ENCODE results near the gene PHF2. TPM values are rescaled to one million over a fixed set of nuclear protein-coding genes. Genes with fewer than 3 reads are reported as not detected.

The PHF2 gene
- total RNA-seq, 1 experiment from 2014 or later: 17.4 TPM

DNA sequence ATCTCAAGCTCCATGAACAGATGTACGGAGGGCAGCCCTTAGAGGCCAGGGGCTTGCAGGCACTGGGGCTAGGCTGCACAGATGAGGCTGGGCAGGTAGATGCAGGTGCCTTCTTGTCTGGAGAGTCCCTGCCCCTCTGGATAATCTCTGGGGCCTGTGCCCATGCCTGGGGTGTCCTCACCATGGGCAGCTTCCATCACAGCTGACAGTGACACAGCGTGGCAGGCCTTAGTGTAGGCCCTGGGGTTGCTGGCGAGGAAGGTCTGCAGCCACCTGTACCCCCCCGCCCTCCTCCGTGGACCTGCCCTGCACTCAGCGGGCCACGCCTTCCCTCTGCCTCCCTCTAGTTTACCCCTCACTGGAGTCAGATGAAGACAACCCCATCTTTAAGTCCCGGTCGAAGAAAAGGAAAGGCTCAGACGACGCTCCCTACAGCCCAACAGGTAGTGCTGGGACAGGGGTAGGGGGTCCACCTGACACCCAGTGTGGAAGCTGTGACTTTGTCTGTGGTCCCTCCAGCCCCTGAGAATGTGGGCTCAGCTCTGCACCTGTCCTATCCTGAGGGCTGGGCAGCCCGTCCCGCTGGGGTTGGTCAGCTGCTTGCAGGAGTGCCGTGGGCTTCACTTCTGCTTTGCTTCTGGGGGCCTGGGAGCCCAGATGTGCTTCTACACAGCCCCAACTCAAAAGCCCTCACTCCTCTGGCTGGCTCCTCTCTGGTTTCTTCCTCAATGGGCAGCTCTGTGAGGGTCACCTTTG lies 98.4 kb downstream of the PHF2 start:
- no peak overlapping the region for H3K23ac ChIP-seq (ENCODE audit: insufficient read length, low read depth, low read length)
- no peaks in the 10 kb centered on the region for H3K79me1 ChIP-seq (ENCODE audit: insufficient read depth, low read depth, low read length, poor library complexity, severe bottlenecking)
- no peaks in the 10 kb centered on the region for H3K9me3 ChIP-seq (ENCODE audit: control insufficient read depth, low read depth, low read length)
- H3K4me2 ChIP-seq (ENCODE audit: insufficient read depth, insufficient read length, low read length): no peak overlapping the region
- H3K4me1 ChIP-seq (ENCODE audit: insufficient read depth, low read length): no peaks in the 10 kb centered on the region
- WGBS (ENCODE audit: extremely low coverage, insufficient read length, low lambda C conversion rate): no CpG with 5 or more reads among the region's 14 CpGs
- no peak overlapping the region for H3K27ac ChIP-seq (ENCODE audit: insufficient read length, low read depth, low read length)
- no peak overlapping the region for H3K18ac ChIP-seq (ENCODE audit: insufficient read length, low read depth, low read length)
- Mint-ChIP-seq H3K36me3 (ENCODE audit: insufficient read depth in 1 of 3, low read depth in 3 of 3) (peaks cover 1 to 22% (median 13%) of the 10 kb centered on the region in 3 experiments; a peak in 5 of 7 replicates), H3K4me3 (no peak overlapping the region), H3K27me3 (ENCODE audit: low read depth) (no peaks in the 10 kb centered on the region; the same call in 1 of the 2 replicates), H3K27ac (no peak overlapping the region), H3K9me3 (peaks cover 0 to 7% of the 10 kb centered on the region in 2 experiments; a peak in 2 of 5 replicates), H3K4me1 (no peaks in the 10 kb centered on the region)
- H2BK20ac ChIP-seq (ENCODE audit: low read depth, low read length, poor library complexity, severe bottlenecking): no peak overlapping the region
- H2BK15ac ChIP-seq (ENCODE audit: low read depth, low read length): no peak overlapping the region
- no peak overlapping the region for H2BK12ac ChIP-seq (ENCODE audit: insufficient read length, low read depth, low read length)
- no peak overlapping the region for H2AFZ ChIP-seq (ENCODE audit: low read length)
- peaks cover 2% of the 10 kb centered on the region for H3K23me2 ChIP-seq (ENCODE audit: insufficient read length, low read depth, low read length, poor library complexity, severe bottlenecking)
- TF ChIP-seq, protein P1, sequence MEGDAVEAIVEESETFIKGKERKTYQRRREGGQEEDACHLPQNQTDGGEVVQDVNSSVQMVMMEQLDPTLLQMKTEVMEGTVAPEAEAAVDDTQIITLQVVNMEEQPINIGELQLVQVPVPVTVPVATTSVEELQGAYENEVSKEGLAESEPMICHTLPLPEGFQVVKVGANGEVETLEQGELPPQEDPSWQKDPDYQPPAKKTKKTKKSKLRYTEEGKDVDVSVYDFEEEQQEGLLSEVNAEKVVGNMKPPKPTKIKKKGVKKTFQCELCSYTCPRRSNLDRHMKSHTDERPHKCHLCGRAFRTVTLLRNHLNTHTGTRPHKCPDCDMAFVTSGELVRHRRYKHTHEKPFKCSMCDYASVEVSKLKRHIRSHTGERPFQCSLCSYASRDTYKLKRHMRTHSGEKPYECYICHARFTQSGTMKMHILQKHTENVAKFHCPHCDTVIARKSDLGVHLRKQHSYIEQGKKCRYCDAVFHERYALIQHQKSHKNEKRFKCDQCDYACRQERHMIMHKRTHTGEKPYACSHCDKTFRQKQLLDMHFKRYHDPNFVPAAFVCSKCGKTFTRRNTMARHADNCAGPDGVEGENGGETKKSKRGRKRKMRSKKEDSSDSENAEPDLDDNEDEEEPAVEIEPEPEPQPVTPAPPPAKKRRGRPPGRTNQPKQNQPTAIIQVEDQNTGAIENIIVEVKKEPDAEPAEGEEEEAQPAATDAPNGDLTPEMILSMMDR (conservative IDR thresholded peaks at IDR 0.05): no peak
- no peaks in the 10 kb centered on the region for H3K27me3 ChIP-seq (ENCODE audit: insufficient read depth, low read length)
- H3K56ac ChIP-seq (ENCODE audit: insufficient read length, low read depth, low read length): no peak overlapping the region
- H4K5ac ChIP-seq (ENCODE audit: insufficient read length, low read depth, low read length): no peak overlapping the region
- H3K4ac ChIP-seq (ENCODE audit: low read depth, low read length): no peak overlapping the region
- no peak overlapping the region for H4K91ac ChIP-seq (ENCODE audit: insufficient read length, low read depth, low read length)
- no peaks in the 10 kb centered on the region for H3K79me2 ChIP-seq (ENCODE audit: insufficient read depth, low read length)
- H2AK5ac ChIP-seq (ENCODE audit: insufficient read length, low read length): no peak overlapping the region
- H3K14ac ChIP-seq (ENCODE audit: insufficient read depth, low read length): no peak overlapping the region; the same call in 1 of the 2 replicates
- no peak overlapping the region for H3K9ac ChIP-seq (ENCODE audit: extremely low read depth, insufficient read length, low read length)
- no peaks in the 10 kb centered on the region for H4K20me1 ChIP-seq (ENCODE audit: control insufficient read depth, insufficient read depth, insufficient read length)
- H3T11ph ChIP-seq (ENCODE audit: low read length): no peak overlapping the region
- DNase-seq: peak; percentile 17
- H4K8ac ChIP-seq (replicated peaks; ENCODE audit: insufficient read length, low read depth, low read length): no peak overlapping the region
- H2BK120ac ChIP-seq (ENCODE audit: low read depth, low read length, poor library complexity, severe bottlenecking): no peak overlapping the region
- no peak overlapping the region for H2BK5ac ChIP-seq (ENCODE audit: insufficient read length, low read length)

All from H9 (cell line).